ENCODE data around the gene C1orf21. TPM values are rescaled to one million over a fixed set of nuclear protein-coding genes. Genes with fewer than 3 reads are reported as not detected.

The C1orf21 gene
- total RNA-seq, 4 donors from 2014 or later = 30.6 to 61.7 (median 43.0) TPM

GRCh38 chr1:184616504-184616903 is 229.7 kb downstream of the C1orf21 start:
- H3K4me1 ChIP-seq = peaks cover 0 to 58% (median 9%) of the 10 kb centered on the region in 4 donors
- 85 to 90% methylated on average over 6 of the region's 6 CpGs for WGBS, 2 donors
- no peak for DNase-seq (ENCODE audit: low spot score in 2 of 2)
- no peaks in the 10 kb centered on the region for H3K27me3 ChIP-seq
- no peaks in the 10 kb centered on the region for H3K9me3 ChIP-seq
- H3K36me3 ChIP-seq = peaks cover 0 to 9% (median 0%) of the 10 kb centered on the region in 3 donors
- H3K4me3 ChIP-seq = no peak overlapping the region
- peak overlapping the region in 1 of 4 donors; percentile 78 for H3K27ac ChIP-seq
- no peak for TF ChIP-seq POLR2A (IDR thresholded peaks at IDR 0.05)
- TF ChIP-seq CTCF (IDR thresholded peaks at IDR 0.05) = no peak
- TF ChIP-seq EP300 (IDR thresholded peaks at IDR 0.05) = no peak

DNA sequence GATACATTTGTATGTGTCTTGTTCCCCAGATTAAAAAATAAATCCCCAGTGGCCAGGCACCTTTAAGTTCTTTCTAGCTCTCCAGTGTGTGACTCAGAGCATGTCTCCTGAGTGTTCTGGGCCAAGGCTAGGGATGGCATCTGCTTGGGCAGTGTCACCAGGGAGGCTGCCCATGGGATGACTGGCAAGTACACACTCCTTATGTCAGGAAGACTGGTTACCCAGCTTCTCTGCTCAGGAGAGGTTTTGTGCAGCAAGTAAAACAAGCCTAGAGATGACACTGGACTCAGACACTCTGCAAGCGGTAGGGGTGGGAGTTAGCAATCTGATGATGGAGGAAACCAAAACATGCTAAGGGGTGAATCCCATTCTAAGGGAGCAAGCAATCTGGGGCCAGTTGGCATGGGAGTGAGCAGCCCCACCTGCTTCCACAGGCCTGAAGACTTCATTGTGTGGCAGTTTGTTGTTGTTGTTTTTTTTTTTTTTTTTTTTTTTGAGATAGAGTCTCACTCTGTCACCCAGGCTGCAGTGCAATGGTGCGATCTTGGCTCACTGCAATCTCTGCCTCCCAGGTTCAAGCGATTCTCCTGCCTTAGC is 230.7 kb downstream of the C1orf21 start:
- H3K36me3 ChIP-seq = peaks cover 0 to 9% (median 0%) of the 10 kb centered on the region in 3 donors
- 96 to 97% methylated on average over 2 to 3 of the region's 3 CpGs for WGBS, 2 donors
- peaks cover 0 to 65% (median 9%) of the 10 kb centered on the region in 4 donors for H3K4me1 ChIP-seq
- H3K27ac ChIP-seq = peak overlapping the region in 2 of 4 donors; percentile 4 to 37
- no peak overlapping the region for H3K4me3 ChIP-seq
- no peaks in the 10 kb centered on the region for H3K27me3 ChIP-seq
- TF ChIP-seq POLR2A (IDR thresholded peaks at IDR 0.05) (no peak), CTCF (IDR thresholded peaks at IDR 0.05) (no peak), EP300 (IDR thresholded peaks at IDR 0.05) (no peak)
- no peaks in the 10 kb centered on the region for H3K9me3 ChIP-seq
- no peak for DNase-seq (ENCODE audit: low spot score in 2 of 2)

- Histone ChIP-seq H3K4me1 (peaks cover 0 to 71% (median 19%) of the 10 kb centered on the region in 4 donors), H3K27ac (peak overlapping the region in 2 of 4 donors; percentile 33 to 93), H3K36me3 (peaks cover 0 to 9% (median 0%) of the 10 kb centered on the region in 3 donors), H3K27me3 (no peaks in the 10 kb centered on the region), H3K4me3 (no peak overlapping the region), H3K9me3 (no peaks in the 10 kb centered on the region)
- TF ChIP-seq EP300 (IDR thresholded peaks at IDR 0.05) = no peak
- no peak for TF ChIP-seq CTCF (IDR thresholded peaks at IDR 0.05)
- TF ChIP-seq POLR2A (IDR thresholded peaks at IDR 0.05) = no peak
- whole genome bisulfite sequencing, 2 donors = 92 to 98% methylated on average over 3 of the region's 3 CpGs
- DNase-seq (ENCODE audit: low spot score in 2 of 2) = no peak
These were observed 232.0 kb downstream of the C1orf21 start for GRCh38 chr1:184618851-184619250.

DNA sequence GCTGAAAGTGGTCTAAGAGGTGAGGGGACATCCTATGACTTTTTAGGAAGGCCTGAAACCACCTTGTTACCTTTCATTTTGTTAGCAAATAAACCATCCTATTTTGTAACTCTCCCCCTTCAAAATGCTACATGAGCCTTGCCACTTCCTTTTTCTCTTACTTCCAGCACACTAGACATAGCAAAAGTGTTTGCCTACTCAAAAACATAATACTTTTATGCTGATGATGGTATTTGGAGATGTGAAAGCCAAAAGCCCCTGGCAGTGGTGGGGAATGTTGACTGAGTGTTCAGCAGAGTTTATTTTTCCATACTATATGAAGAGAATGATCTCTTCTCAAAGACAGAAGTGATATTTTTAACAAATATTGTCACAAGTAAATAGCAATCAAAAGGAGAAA is 233.6 kb downstream of the C1orf21 start:
- Histone ChIP-seq H3K27ac (peak overlapping the region; percentile 30 to 93 (median 79)), H3K36me3 (peaks cover 0 to 9% (median 0%) of the 10 kb centered on the region in 3 donors), H3K4me3 (no peak overlapping the region), H3K9me3 (no peaks in the 10 kb centered on the region), H3K27me3 (no peaks in the 10 kb centered on the region), H3K4me1 (peaks cover 0 to 71% (median 28%) of the 10 kb centered on the region in 4 donors)
- no peak for TF ChIP-seq POLR2A (IDR thresholded peaks at IDR 0.05)
- TF ChIP-seq EP300 (IDR thresholded peaks at IDR 0.05) = no peak
- no peak for TF ChIP-seq CTCF (IDR thresholded peaks at IDR 0.05)
- DNase-seq (ENCODE audit: low spot score in 2 of 2) = no peak

- Histone ChIP-seq H3K4me3 (no peak overlapping the region), H3K36me3 (peaks cover 0 to 9% (median 0%) of the 10 kb centered on the region in 3 donors), H3K4me1 (peaks cover 0 to 74% (median 29%) of the 10 kb centered on the region in 4 donors), H3K9me3 (no peaks in the 10 kb centered on the region), H3K27me3 (no peaks in the 10 kb centered on the region), H3K27ac (peak overlapping the region; percentile 66 to 93 (median 87))
- 62 to 65% methylated on average over 5 of the region's 5 CpGs for WGBS, 2 donors
- DNase-seq (ENCODE audit: low spot score in 2 of 2) = peak in 1 of 2 donors; percentile 67
- TF ChIP-seq POLR2A (IDR thresholded peaks at IDR 0.05) (no peak), EP300 (IDR thresholded peaks at IDR 0.05) (peak; percentile 44 to 92), CTCF (IDR thresholded peaks at IDR 0.05) (no peak)
These were observed 234.4 kb downstream of the C1orf21 start for GRCh38 chr1:184621260-184621659.
